Measurements from ENCODE around the gene SLC25A34.

Gene SLC25A34

DNA sequence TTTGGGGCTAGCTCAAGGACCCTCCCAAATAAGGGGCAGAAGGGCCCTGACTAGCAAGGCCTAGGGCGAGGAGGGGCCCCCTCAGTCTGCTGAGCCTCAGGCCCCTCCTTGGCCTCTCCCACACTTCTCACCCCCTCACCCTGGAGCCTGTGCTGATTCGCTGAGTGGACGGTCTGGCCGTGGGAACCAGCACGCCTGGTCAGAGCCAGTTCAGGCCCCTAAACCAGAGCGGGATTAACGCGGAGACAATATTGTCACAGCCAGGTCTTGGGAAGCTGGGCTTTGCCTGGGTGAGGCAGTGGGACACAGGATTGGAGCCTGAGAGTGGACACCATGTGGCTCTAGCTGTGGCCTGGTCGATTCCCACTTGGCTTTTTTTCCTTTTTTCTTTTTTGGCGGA is 17.7 kb downstream of the SLC25A34 start:
- DNase-seq (ENCODE audit: low read depth) = no peak

DNA sequence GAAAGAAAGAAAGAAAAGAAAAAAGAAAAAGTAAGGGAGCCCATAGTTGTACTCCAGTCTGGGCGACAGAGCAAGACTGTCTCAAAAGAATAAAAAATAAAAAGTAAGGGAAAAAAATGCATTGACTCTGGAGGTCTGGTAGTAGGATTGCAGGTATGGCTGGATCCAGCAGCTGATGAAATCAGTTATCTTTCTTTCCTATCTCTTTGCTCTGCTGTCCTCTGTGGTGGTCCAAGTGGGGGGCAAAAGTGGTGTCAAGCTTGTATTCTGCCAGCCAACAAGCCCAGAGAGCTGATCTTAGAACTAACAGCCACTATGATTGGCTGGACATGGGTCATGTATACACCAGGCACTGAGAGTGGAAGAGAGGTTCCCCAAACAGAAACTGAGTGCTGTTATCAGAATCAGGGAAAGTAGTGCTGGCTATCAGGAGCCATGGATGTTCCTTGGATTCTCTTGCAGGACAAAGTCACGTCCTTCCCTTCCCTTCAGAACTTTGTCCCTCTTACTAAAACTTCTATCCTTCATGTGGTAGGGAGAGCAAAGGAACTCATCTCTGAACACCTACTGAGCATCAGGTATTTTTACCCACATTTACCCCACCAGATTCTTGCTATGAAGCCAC is 19.1 kb downstream of the SLC25A34 start:
- DNase-seq (ENCODE audit: low read depth) = no peak

GRCh38 chr1:15755646-15756040 is 19.6 kb downstream of the SLC25A34 start:
- DNase-seq (ENCODE audit: low read depth) = no peak

DNA sequence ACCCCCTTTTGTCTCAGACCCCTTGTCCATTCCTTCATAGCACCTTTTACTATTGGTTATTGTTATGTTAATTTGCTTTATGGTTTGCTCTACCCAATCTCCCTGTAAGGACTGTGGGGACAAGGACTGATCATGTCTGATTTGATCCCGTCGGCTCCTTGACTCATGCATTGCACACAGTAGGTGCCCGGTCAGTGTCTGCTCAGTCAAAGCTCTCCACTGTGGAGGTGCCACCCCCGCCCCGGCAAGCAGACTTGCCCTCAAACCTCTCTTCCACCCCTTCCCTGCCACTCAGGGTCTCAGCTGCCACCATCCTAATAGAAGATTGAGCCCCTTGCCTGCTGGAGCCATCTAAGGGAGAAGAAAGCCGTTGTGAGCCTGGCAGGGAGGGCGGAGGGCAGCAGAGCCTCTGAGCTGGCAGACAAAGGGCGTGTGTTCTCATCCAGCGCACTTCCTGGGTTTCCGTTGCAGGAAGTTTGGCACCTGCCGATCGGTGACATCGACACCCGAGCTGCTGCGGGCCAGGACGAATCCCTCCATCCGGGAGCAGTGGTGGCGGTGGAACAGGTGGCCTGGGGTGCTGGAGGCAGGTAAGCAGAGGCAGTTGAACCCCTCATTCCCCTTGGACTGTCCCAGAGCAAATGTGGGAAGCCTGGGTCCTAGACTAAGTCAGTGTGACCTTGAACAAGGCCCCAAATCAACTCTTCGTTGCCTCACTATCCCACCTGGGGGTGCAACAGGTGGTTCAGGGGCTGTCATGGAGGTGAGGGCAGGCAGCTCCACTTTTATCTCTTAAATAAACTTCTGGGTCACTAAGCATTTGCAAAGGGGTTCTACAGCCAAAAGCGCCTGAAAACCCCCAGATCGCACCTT is 20.3 kb downstream of the SLC25A34 start:
- no peak for DNase-seq (ENCODE audit: low read depth)

GRCh38 chr1:15757016-15757543 is 21.0 kb downstream of the SLC25A34 start:
- DNase-seq (ENCODE audit: low read depth) = no peak

DNA sequence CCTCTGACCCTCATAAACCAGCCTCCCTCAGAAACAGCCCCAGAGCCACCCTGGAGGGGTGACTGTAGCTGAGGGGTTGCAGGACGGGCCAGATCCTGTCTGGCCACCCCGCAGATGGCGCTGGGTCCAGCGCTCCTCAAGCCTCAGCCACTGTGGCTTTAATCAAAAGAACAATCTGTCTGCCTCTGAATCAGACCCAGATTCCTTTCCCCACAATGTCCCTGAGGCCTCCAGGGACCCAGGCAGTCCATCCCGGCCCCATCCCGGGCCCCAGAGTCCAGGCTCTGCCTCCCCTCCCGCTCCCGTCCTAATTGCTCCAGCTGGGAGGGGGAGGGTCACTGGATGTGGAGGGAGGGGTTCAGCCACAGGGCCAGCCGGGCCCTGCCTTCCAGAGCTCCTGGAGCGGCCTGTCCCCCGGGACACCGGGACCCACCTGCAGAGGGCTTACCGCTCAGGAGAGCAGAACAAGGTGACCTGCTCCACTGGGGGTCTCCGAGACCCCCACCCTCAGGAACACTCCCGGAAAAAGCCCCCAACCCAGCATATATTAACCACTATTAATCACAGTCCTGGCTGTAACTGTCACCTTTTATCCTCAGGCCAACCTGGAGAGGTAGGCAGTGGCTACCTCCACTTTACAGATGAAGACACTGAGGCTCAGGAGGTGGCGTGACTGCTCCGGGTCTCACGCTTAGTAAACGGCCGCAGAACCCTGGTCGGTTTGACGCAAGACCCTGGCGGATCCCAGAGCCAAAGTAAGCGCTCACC is 21.7 kb downstream of the SLC25A34 start:
- DNase-seq (ENCODE audit: low read depth) = no peak

- DNase-seq (ENCODE audit: low read depth) = no peak
Observed at GRCh38 chr1:15758343-15758931, 22.4 kb downstream of the SLC25A34 start, which contains the start of gene FBLIM1. Gene FBLIM1 (plus strand): TSS chr1:15758795. CDS start chr1:15764984, 6,189 bp downstream.

DNA sequence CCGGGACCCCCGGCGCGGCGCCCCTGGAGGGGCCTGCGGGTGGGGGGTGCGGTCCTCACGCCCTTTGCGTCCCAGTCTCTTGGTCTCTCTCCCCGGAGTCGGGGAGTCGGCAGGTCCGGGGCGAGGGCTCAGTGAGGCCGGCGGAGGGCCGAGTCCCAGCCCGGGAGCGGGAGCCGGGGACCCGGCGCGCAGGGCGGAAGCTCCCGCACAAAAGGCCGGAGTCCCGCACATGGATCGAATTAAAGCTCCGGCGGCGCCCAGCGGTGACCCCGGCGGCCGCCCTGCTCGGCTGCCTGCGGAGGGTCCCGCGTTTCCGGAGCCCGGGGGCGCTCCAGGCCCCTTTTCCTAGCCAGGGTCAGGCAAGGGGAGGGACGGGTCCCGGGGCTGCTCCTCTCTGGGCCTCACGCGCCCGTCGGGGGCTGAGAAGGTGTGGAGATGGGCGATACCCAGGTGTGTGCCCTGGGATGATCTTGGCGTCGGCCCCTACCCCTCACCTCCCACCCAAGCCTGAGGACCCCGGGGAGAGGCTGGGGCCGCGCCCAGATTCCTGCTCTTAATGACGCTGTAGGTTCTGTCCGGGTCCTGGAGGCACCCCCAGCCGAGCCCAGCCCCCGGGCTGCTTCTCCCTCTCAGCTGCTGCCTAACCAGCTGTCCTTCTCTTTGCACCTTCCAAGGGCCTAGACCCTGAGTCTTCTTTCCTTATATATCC is 23.0 kb downstream of the SLC25A34 start:
- no peak for DNase-seq (ENCODE audit: low read depth)

- DNase-seq (ENCODE audit: low read depth) = no peak
Observed at GRCh38 chr1:15760520-15761211, 24.6 kb downstream of the SLC25A34 start.

- DNase-seq (ENCODE audit: low read depth) = no peak
Observed at GRCh38 chr1:15761366-15762128, 25.5 kb downstream of the SLC25A34 start.

GRCh38 chr1:15762546-15762945 is 26.5 kb downstream of the SLC25A34 start:
- no peak for DNase-seq (ENCODE audit: low read depth)

DNA sequence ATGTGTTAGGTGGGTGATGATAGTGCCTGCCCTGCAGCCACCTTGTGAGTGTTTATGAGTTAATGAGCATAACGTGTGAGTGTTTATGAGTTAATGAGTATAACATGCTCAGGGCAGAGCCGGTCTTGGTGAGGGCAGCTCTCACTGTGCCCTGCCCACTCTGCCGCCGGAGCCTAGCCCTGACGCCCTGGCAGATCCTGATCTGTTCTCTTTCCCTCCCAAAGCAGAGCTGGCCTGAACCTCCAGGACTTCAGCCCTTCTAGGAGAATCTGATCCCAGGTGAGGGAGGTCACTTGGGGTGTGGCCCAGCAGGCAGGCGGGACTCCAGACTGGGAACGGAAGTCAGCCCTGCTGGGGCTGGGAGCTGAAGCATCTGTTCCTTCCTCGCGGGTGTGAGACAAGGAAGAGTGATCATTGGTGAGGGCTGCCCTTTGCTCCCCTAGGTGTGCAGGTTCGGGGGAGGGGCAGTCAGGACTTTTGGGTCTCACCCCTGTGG is 28.3 kb downstream of the SLC25A34 start:
- no peak for DNase-seq (ENCODE audit: low read depth)

- no peak for DNase-seq (ENCODE audit: low read depth)
Observed at GRCh38 chr1:15764890-15765289, 28.8 kb downstream of the SLC25A34 start.

GRCh38 chr1:15765495-15766194 is 29.6 kb downstream of the SLC25A34 start:
- DNase-seq (ENCODE audit: low read depth) = no peak

- no peak for DNase-seq (ENCODE audit: low read depth)
Observed at GRCh38 chr1:15767941-15768340, 31.9 kb downstream of the SLC25A34 start.

GRCh38 chr1:15768388-15768787 is 32.3 kb downstream of the SLC25A34 start:
- DNase-seq (ENCODE audit: low read depth) = no peak

DNA sequence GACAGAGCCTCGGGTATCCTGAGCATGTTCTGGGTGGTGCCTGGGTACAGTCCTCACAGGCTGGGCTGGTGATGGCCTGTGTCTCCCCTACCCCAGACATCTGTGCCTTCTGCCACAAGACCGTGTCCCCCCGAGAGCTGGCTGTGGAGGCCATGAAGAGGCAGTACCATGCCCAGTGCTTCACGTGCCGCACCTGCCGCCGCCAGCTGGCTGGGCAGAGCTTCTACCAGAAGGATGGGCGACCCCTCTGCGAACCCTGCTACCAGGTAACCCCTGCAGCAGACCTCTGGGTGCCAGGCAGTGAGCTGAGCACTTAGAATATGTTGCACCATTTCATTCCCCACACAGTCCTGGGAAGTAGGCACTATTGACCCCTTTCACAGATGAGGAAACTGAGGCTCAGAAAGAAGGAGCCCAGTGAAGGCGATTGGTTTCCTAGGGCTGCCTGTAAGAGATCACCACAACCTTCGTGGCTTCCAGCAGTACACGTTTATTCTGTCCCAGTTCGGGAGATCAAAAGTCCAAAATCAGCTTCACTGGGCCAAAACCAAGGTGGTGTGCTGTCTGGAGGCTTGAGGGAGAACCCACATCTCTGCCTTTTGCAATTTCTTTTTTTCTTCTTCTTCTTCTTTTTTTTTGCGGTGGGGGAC is 34.4 kb downstream of the SLC25A34 start:
- DNase-seq (ENCODE audit: low read depth) = no peak

- DNase-seq (ENCODE audit: low read depth) = no peak
Observed at GRCh38 chr1:15771836-15772515, 35.9 kb downstream of the SLC25A34 start.

All from CMK (cell line).